ENCODE data around the gene HLX.

GRCh38 chr1:220902916-220903315 is 23.7 kb downstream of the HLX start:
- TF ChIP-seq CTCF (IDR thresholded peaks at IDR 0.05; ENCODE audit: borderline replicate concordance, extremely low read depth, low read length, poor library complexity, severe bottlenecking): no peak
- TF ChIP-seq EZH2 (IDR thresholded peaks at IDR 0.05; ENCODE audit: borderline replicate concordance, low read depth, low read length, severe bottlenecking): no peak
